CD14-positive monocyte (primary cell): ENCODE results near the gene GPM6B. TPM values are rescaled to one million over a fixed set of nuclear protein-coding genes. Genes with fewer than 3 reads are reported as not detected.

Source experiments
- DNase-seq, 3 donors: peaks; one replicate each; pipeline ENCODE4 v3.0.0-alpha.2; 2011 to 2022
- H2AFZ ChIP-seq: 2 replicates; pipeline ENCODE4 v1.6.0; 2012; ENCODE audit warnings: mild to moderate bottlenecking, low read depth, low read length, inconsistent platforms; ENCODE audit not compliant: insufficient read depth, poor library complexity, severe bottlenecking
- H3K27ac ChIP-seq, 2 donors: 1 replicate in 1 of 2; 2 replicates in 1 of 2; pipeline ENCODE4 v1.5.1; 2012 to 2013; ENCODE audit warnings: low read length in 2 of 2, control low read depth in 1 of 2, inconsistent platforms in 1 of 2, low read depth in 1 of 2, mild to moderate bottlenecking in 1 of 2
- H3K27me3 ChIP-seq, 2 donors: one replicate each; pipeline versions ENCODE4 v1.6.0 to v1.6.1; 2011 to 2013; ENCODE audit warnings: low read length in 2 of 2; ENCODE audit not compliant: control insufficient read depth in 2 of 2, insufficient read depth in 2 of 2
- H3K36me3 ChIP-seq, 2 donors: replicated peaks in 1 of 2; 1 replicate in 1 of 2; 2 replicates in 1 of 2; pipeline versions ENCODE4 v1.5.1 to v1.6.1; 2012 to 2013; ENCODE audit warnings: low read length in 2 of 2, control low read depth in 1 of 2, inconsistent platforms in 1 of 2, mild to moderate bottlenecking in 1 of 2; ENCODE audit not compliant: insufficient read depth in 2 of 2, control insufficient read depth in 1 of 2
- H3K4me1 ChIP-seq, 2 donors: 1 replicate in 1 of 2; 2 replicates in 1 of 2; pipeline versions ENCODE4 v1.5.1 to v1.6.1; 2012 to 2013; ENCODE audit warnings: low read length in 2 of 2, control low read depth in 1 of 2, inconsistent platforms in 1 of 2, mild to moderate bottlenecking in 1 of 2, moderate library complexity in 1 of 2; ENCODE audit not compliant: insufficient read depth in 2 of 2, control insufficient read depth in 1 of 2
- H3K4me2 ChIP-seq: replicated peaks from 2 replicates; pipeline ENCODE3; 2012; ENCODE audit warnings: low read length, moderate library complexity, mild to moderate bottlenecking; ENCODE audit not compliant: poor library complexity, severe bottlenecking; ENCODE audit errors: extremely low read depth
- H3K4me3 ChIP-seq, 3 experiments: fragments of 200-600 bp in 1 of 3; sonication (generic) in 1 of 3; replicated peaks in 1 of 3; 1 replicate in 2 of 3; 2 replicates in 1 of 3; pipeline ENCODE4 v1.5.1; 2011 to 2013; ENCODE audit warnings: low read length in 3 of 3, mild to moderate bottlenecking in 3 of 3, control low read depth in 2 of 3, low read depth in 2 of 3, inconsistent platforms in 1 of 3, moderate library complexity in 1 of 3
- H3K79me2 ChIP-seq: 2 replicates; pipeline ENCODE4 v1.6.0; 2012; ENCODE audit warnings: mild to moderate bottlenecking, control low read depth, inconsistent platforms, low read length, moderate library complexity; ENCODE audit not compliant: insufficient read depth
- H3K9ac ChIP-seq: 2 replicates; pipeline ENCODE4 v1.6.0; 2017; ENCODE audit warnings: low read length, mild to moderate bottlenecking; ENCODE audit not compliant: insufficient read depth, poor library complexity, severe bottlenecking
- H3K9me3 ChIP-seq, 2 donors: replicated peaks in 1 of 2; 1 replicate in 1 of 2; 2 replicates in 1 of 2; pipeline versions ENCODE4 v1.5.1 to v1.6.1; 2012 to 2013; ENCODE audit warnings: low read length in 2 of 2, control low read depth in 1 of 2; ENCODE audit not compliant: control insufficient read depth in 1 of 2, insufficient read depth in 1 of 2
- H4K20me1 ChIP-seq: 2 replicates; pipeline ENCODE4 v1.6.0; 2012; ENCODE audit warnings: mild to moderate bottlenecking, low read length, control low read depth, moderate library complexity; ENCODE audit not compliant: insufficient read depth
- H3K27ac Mint-ChIP-seq, 7 donors: one replicate each; pipeline ENCODE4 v1.8.0; 2020; ENCODE audit warnings: mild to moderate bottlenecking in 7 of 7, mixed read lengths in 7 of 7, moderate library complexity in 6 of 7, inconsistent platforms in 2 of 7
- H3K27me3 Mint-ChIP-seq, 3 donors: one replicate each; pipeline ENCODE4 v1.8.0; 2021 to 2022; ENCODE audit warnings: low read depth in 3 of 3, mild to moderate bottlenecking in 3 of 3, mixed read lengths in 3 of 3, moderate library complexity in 3 of 3, inconsistent platforms in 1 of 3
- H3K36me3 Mint-ChIP-seq, 2 donors: one replicate each; pipeline ENCODE4 v1.8.0; 2020; ENCODE audit warnings: mixed read lengths in 2 of 2, inconsistent platforms in 1 of 2, mild to moderate bottlenecking in 1 of 2
- H3K4me1 Mint-ChIP-seq: one replicate; pipeline ENCODE4 v1.8.0; 2020; ENCODE audit warnings: mild to moderate bottlenecking, mixed read lengths
- H3K4me3 Mint-ChIP-seq, 2 donors: one replicate each; pipeline ENCODE4 v1.8.0; 2020; ENCODE audit warnings: mild to moderate bottlenecking in 2 of 2, mixed read lengths in 2 of 2, moderate library complexity in 1 of 2
- H3K9me3 Mint-ChIP-seq, 7 donors: one replicate each; pipeline ENCODE4 v1.8.0; 2020 to 2022; ENCODE audit warnings: mixed read lengths in 7 of 7, mild to moderate bottlenecking in 6 of 7, moderate library complexity in 6 of 7, inconsistent platforms in 2 of 7
- CTCF ChIP-seq: fragments of 200-600 bp; IDR thresholded peaks from one replicate; pipeline ENCODE4 v1.8.0; 2022; ENCODE audit warnings: antibody characterized with exemption, mild to moderate bottlenecking
- WGBS: methylation state at CpG from one replicate; pipeline ENCODE4 v1.1.5; 2013; ENCODE audit warnings: missing lambda C conversion rate; ENCODE audit not compliant: insufficient coverage; 5-methylcytosine and 5-hydroxymethylcytosine counted together
- intact Hi-C, 2 donors: fragments of 100-400 bp; cut with micrococcal nuclease; formaldehyde crosslinking; loops; one replicate each; pipeline versions ENCODE4 v1.15.0 to v1.15.1; 2023
- polyA plus RNA-seq, 3 donors: library from polyadenylated mRNA; depleted of rRNA in 1 of 3; unstranded in 2 of 3; stranded (reverse) in 1 of 3; fragments of 300-500 nt in 2 of 3; fragments of >200 nt in 1 of 3; fragmentation: Illumina TruSeq in 2 of 3; gene quantifications; 1 replicate in 2 of 3; 2 replicates in 1 of 3; pipeline ENCODE4 v1.2.3, GENCODE V29; 2012 to 2021

The GPM6B gene
- polyA plus RNA-seq, 3 donors: not detected

DNA sequence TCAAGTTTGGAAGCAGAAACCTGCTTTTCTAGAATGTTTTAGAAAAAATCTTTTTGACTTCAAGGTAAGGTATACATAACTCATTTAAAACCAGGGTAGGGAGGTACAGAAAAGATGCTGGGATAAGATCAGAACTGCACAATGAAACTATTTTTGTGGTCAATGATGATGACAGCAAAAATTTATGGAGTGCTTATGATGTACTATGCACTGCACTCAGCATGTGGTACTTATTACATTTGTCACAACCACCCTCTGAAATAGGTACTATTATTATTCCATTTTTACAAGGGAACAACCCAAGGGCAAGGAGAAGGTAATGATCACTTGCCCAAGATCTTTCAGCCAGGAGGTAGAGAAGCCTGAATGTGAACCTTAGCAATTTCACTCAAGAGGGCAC lies 8.0 kb downstream of the GPM6B start:
- no peak overlapping the region for H3K4me3 Mint-ChIP-seq

DNA sequence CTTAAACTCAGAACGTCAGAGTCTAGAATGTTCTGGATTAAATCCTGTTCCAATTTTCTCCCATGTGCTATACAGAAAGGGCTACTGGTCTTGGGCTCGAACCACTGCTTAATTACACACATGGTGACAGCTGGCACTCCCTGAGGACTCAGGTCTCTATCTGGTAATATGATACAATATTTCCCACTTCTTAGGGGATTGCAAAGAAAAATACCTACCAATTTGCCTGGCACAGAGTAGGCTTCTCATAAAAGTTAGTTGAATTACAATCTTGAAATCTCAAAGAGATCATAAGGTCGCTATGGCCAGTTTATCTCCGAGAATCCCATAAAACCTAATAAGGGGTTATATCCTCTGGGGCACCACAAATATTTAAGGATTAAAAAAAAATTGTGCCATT lies 8.6 kb downstream of the GPM6B start:
- TF ChIP-seq CTCF: no peak
- H3K36me3 Mint-ChIP-seq: no peaks in the 10 kb centered on the region
- no CpG with 5 or more reads among the region's 4 CpGs for WGBS
- Histone ChIP-seq H4K20me1 (no peaks in the 10 kb centered on the region), H2AFZ (no peak overlapping the region), H3K79me2 (no peaks in the 10 kb centered on the region), H3K4me1 (no peaks in the 10 kb centered on the region), H3K4me2 (no peak overlapping the region), H3K27ac (no peak overlapping the region), H3K27me3 (peaks cover 0 to 4% of the 10 kb centered on the region in 2 donors), H3K4me3 (no peak overlapping the region), H3K9ac (no peak overlapping the region), H3K36me3 (no peaks in the 10 kb centered on the region), H3K9me3 (no peaks in the 10 kb centered on the region)
- no peak overlapping the region for H3K4me3 Mint-ChIP-seq
- intact Hi-C loops: no loop called here
- peaks cover 0 to 3% (median 0%) of the 10 kb centered on the region in 7 donors for H3K9me3 Mint-ChIP-seq
- no peaks in the 10 kb centered on the region for H3K4me1 Mint-ChIP-seq
- H3K27me3 Mint-ChIP-seq: peaks cover 0 to 9% (median 1%) of the 10 kb centered on the region in 3 donors
- no peak for DNase-seq
- H3K27ac Mint-ChIP-seq: no peak overlapping the region

More for the DNA sequence above, 8.0 kb downstream of the GPM6B start:
- no peaks in the 10 kb centered on the region for H3K4me1 ChIP-seq
- H3K4me2 ChIP-seq: no peak overlapping the region
- TF ChIP-seq CTCF: no peak
- no peaks in the 10 kb centered on the region for H4K20me1 ChIP-seq
- no peaks in the 10 kb centered on the region for H3K79me2 ChIP-seq
- DNase-seq: no peak
- no peak overlapping the region for H2AFZ ChIP-seq
- H3K9ac ChIP-seq: no peak overlapping the region
- no peaks in the 10 kb centered on the region for H3K36me3 ChIP-seq
- Mint-ChIP-seq H3K36me3 (no peaks in the 10 kb centered on the region), H3K27me3 (peaks cover 0 to 9% (median 1%) of the 10 kb centered on the region in 3 donors), H3K4me1 (no peaks in the 10 kb centered on the region), H3K9me3 (peaks cover 0 to 2% (median 0%) of the 10 kb centered on the region in 7 donors), H3K27ac (no peak overlapping the region)
- intact Hi-C loops: no loop called here
- peaks cover 0 to 4% of the 10 kb centered on the region in 2 donors for H3K27me3 ChIP-seq
- no peak overlapping the region for H3K4me3 ChIP-seq
- no peaks in the 10 kb centered on the region for H3K9me3 ChIP-seq
- no peak overlapping the region for H3K27ac ChIP-seq
